Heart left ventricle (tissue), 13 donors: ENCODE results near the gene SP140.

Source experiments
- CTCF ChIP-seq, 12 donors: fragments of 200-600 bp; sonication (generic) in 4 of 12; IDR thresholded peaks; one replicate each; pipeline versions ENCODE4 v1.5.0 to v1.8.0; 2018 to 2022; ENCODE audit warnings: antibody characterized with exemption in 12 of 12, mild to moderate bottlenecking in 5 of 12
- POLR2A ChIP-seq, 2 donors: fragments of 450-650 bp; IDR thresholded peaks; one replicate each; pipeline ENCODE4 v1.6.1; 2017; ENCODE audit warnings: antibody characterized with exemption in 2 of 2, mild to moderate bottlenecking in 2 of 2, moderate library complexity in 2 of 2
- donor health status: ischemic (EF 13 %, LVEDD 7.1; RV severe dilation, severe dysfunction).
- donor health status: DM: no; HTN: yes; CAD: no.
- donor health status: DM: no; HTN: no; CAD: no.
- donor health status: ischemic (EF 25% LVEDD 6.9; RV normal size, moderate dysfunction).
- donor health status: ischemic (EF 25% LVEDD 5.7; RV mildly dilated, moderate dysfunction).
- donor health status: ischemic (EF 35%, LVEDD 5.7; RV mildly dilated, moderate dysfunction).
- donor health status: nonischemic (EF 11% LVEDD 7.7; RV severe dilation, severe dysfunction).
- donor health status: DM: yes; HTN: yes; CAD: no.
- donor health status: PGD.
- donor health status: ischemic (EF 29% LVEDD 5.4; RV normal size, mild dysfunction).
- donor health status: nonischemic (EF 23%, LVEDD 6.1; RV moderate dilation, normal function).

GRCh38 chr2:230305416-230306275 is 80.1 kb downstream of the SP140 start:
- TF ChIP-seq CTCF (IDR thresholded peaks at IDR 0.05) (no peak), POLR2A (IDR thresholded peaks at IDR 0.05) (no peak)
